Choroid plexus epithelial cell (primary cell): ENCODE measurements around the gene PIAS1.

Source experiments
- DNase-seq: peaks from one replicate; pipeline ENCODE4 v3.0.0-alpha.2; 2010; ENCODE audit warnings: low read depth
- H3K4me3 ChIP-seq: 2 replicates; pipeline ENCODE4 v1.5.1; 2011; ENCODE audit warnings: low read depth, mild to moderate bottlenecking, control low read depth, low read length, moderate library complexity
- CTCF ChIP-seq: conservative IDR thresholded peaks from 2 replicates; pipeline ENCODE4 v1.5.1; 2011; ENCODE audit warnings: low read depth, mild to moderate bottlenecking, control low read depth, inconsistent platforms, low read length, moderate library complexity

PIAS1 gene

GRCh38 chr15:68047826-68048225 lies 6.3 kb upstream of the PIAS1 start:
- no peak for TF ChIP-seq CTCF
- no peak overlapping the region for H3K4me3 ChIP-seq
- no peak for DNase-seq

GRCh38 chr15:68051109-68051508 lies 3.0 kb upstream of the PIAS1 start:
- no peak for DNase-seq
- TF ChIP-seq CTCF, result peak; percentile 29
- H3K4me3 ChIP-seq, result no peak overlapping the region

GRCh38 chr15:68051907-68052306 lies 2.2 kb upstream of the PIAS1 start:
- no peak for TF ChIP-seq CTCF
- no peak overlapping the region for H3K4me3 ChIP-seq
- DNase-seq, result no peak

- no peak for DNase-seq
- TF ChIP-seq CTCF, result no peak
- H3K4me3 ChIP-seq, result no peak overlapping the region
Measured at GRCh38 chr15:68052431-68052830, 1.7 kb upstream of the PIAS1 start.

GRCh38 chr15:68053001-68053400 lies 1.1 kb upstream of the PIAS1 start:
- no peak overlapping the region for H3K4me3 ChIP-seq
- TF ChIP-seq CTCF, result no peak
- DNase-seq, result no peak

GRCh38 chr15:68054628-68055223 lies 611 bp downstream of the PIAS1 start:
- peak overlapping the region; percentile 81 for H3K4me3 ChIP-seq
- TF ChIP-seq CTCF, result no peak
- DNase-seq, result peak; percentile 39

GRCh38 chr15:68055224-68055705 lies 1.1 kb downstream of the PIAS1 start:
- no peak for TF ChIP-seq CTCF
- peak; percentile 72 for DNase-seq

More at GRCh38 chr15:68055224-68055705, 1.1 kb downstream of the PIAS1 start:
- H3K4me3 ChIP-seq, result peak overlapping the region; percentile 81
